DOHH2 (cell line): ENCODE measurements around the gene ZNF581.

Experiments used
- H3F3A ChIP-seq: fragments of 200-600 bp; sonication (generic), shearing (Covaris generic); 2 replicates; pipeline ENCODE4 v1.6.0; 2016; ENCODE audit warnings: antibody characterized with exemption, mild to moderate bottlenecking; ENCODE audit not compliant: control insufficient read depth, insufficient read depth
- H3K27ac ChIP-seq: fragments of 200-600 bp; sonication (generic); 2 replicates; pipeline ENCODE4 v1.5.1; 2014; ENCODE audit warnings: low read depth, mild to moderate bottlenecking, low read length, moderate library complexity
- H3K27me3 ChIP-seq: fragments of 200-600 bp; sonication (generic); 2 replicates; pipeline ENCODE4 v1.6.1; 2014; ENCODE audit warnings: mild to moderate bottlenecking, low read length, mixed read lengths; ENCODE audit not compliant: control insufficient read depth
- H3K36me3 ChIP-seq: fragments of 200-600 bp; sonication (generic); 2 replicates; pipeline ENCODE4 v1.6.1; 2014; ENCODE audit warnings: mild to moderate bottlenecking, low read length, moderate library complexity, mixed read lengths; ENCODE audit not compliant: control insufficient read depth
- H3K4me1 ChIP-seq: fragments of 200-600 bp; sonication (generic); 2 replicates; pipeline ENCODE4 v1.6.1; 2014; ENCODE audit warnings: mild to moderate bottlenecking, low read length, mixed read lengths; ENCODE audit not compliant: control insufficient read depth
- H3K4me2 ChIP-seq: fragments of 200-600 bp; sonication (generic); 2 replicates; pipeline ENCODE4 v1.6.0; 2014; ENCODE audit warnings: mild to moderate bottlenecking, low read length, moderate library complexity
- H3K4me3 ChIP-seq: fragments of 200-600 bp; sonication (generic); 2 replicates; pipeline ENCODE4 v1.5.1; 2014; ENCODE audit warnings: mild to moderate bottlenecking, low read length, mixed read lengths
- H3K79me2 ChIP-seq: fragments of 200-600 bp; sonication (generic); 2 replicates; pipeline ENCODE4 v1.6.1; 2014; ENCODE audit warnings: mild to moderate bottlenecking, low read length, mixed read lengths; ENCODE audit not compliant: control insufficient read depth
- H3K9me2 ChIP-seq: fragments of 200-600 bp; sonication (generic); replicated peaks from 2 replicates; pipeline ENCODE4 v1.6.1; 2014; ENCODE audit warnings: mild to moderate bottlenecking, low read length, mixed read lengths; ENCODE audit not compliant: control insufficient read depth
- H3K9me3 ChIP-seq: fragments of 200-600 bp; sonication (generic); 2 replicates; pipeline ENCODE4 v1.6.1; 2014; ENCODE audit warnings: antibody characterized with exemption, low read length, mixed read lengths; ENCODE audit not compliant: control insufficient read depth, insufficient read depth
- H4K20me1 ChIP-seq: fragments of 200-600 bp; sonication (generic); 2 replicates; pipeline ENCODE4 v1.6.0; 2014; ENCODE audit warnings: low read depth, mild to moderate bottlenecking, antibody characterized with exemption, low read length, moderate library complexity; ENCODE audit not compliant: control insufficient read depth, insufficient read depth
- EZH2phosphoT487 ChIP-seq: fragments of 200-600 bp; sonication (generic); IDR thresholded peaks from 2 replicates; pipeline ENCODE4 v1.6.1; 2017; ENCODE audit warnings: borderline replicate concordance, mild to moderate bottlenecking, antibody characterized with exemption, low read length, moderate library complexity, mixed read lengths
- TF ChIP-seq, protein P1 (sequence below): fragments of 200-600 bp; sonication (generic); IDR thresholded peaks from one replicate; pipeline ENCODE4 v1.5.1; 2014; ENCODE audit warnings: antibody characterized with exemption, mild to moderate bottlenecking, low read depth, low read length; ENCODE audit not compliant: poor library complexity, severe bottlenecking

Gene ZNF581

DNA sequence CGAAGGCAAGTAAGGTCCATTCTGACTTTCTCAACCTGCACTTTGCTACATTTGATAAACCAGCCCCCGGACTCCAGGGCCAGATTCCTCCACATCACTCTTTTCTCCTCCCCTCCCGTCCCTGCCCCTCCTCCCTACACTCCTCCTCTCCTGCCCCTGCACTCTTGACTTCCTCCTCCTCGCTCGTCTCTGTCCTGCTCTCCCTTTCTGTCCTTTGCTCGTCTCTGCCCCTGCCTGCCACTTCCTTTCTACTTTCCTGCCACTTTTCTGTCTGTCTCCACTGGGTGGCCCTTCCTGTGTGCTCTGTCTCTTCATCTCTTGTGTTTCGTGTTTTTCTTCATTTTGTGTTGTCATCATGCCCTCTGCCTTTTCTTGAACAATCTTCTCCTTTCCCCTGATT is 18.4 kb downstream of the ZNF581 start:
- Histone ChIP-seq H3K9me2 (no peaks in the 10 kb centered on the region), H3K9me3 (no peaks in the 10 kb centered on the region), H3K36me3 (peaks cover 97% of the 10 kb centered on the region), H3K4me2 (no peak overlapping the region), H3K4me1 (peaks cover 31% of the 10 kb centered on the region), H3K27ac (no peak overlapping the region), H3F3A (no peaks in the 10 kb centered on the region), H3K27me3 (no peaks in the 10 kb centered on the region), H3K4me3 (no peak overlapping the region), H4K20me1 (peaks cover 45% of the 10 kb centered on the region), H3K79me2 (peaks cover 98% of the 10 kb centered on the region)
- no peak for TF ChIP-seq EZH2phosphoT487
- TF ChIP-seq, protein P1, sequence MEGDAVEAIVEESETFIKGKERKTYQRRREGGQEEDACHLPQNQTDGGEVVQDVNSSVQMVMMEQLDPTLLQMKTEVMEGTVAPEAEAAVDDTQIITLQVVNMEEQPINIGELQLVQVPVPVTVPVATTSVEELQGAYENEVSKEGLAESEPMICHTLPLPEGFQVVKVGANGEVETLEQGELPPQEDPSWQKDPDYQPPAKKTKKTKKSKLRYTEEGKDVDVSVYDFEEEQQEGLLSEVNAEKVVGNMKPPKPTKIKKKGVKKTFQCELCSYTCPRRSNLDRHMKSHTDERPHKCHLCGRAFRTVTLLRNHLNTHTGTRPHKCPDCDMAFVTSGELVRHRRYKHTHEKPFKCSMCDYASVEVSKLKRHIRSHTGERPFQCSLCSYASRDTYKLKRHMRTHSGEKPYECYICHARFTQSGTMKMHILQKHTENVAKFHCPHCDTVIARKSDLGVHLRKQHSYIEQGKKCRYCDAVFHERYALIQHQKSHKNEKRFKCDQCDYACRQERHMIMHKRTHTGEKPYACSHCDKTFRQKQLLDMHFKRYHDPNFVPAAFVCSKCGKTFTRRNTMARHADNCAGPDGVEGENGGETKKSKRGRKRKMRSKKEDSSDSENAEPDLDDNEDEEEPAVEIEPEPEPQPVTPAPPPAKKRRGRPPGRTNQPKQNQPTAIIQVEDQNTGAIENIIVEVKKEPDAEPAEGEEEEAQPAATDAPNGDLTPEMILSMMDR = no peak

DNA sequence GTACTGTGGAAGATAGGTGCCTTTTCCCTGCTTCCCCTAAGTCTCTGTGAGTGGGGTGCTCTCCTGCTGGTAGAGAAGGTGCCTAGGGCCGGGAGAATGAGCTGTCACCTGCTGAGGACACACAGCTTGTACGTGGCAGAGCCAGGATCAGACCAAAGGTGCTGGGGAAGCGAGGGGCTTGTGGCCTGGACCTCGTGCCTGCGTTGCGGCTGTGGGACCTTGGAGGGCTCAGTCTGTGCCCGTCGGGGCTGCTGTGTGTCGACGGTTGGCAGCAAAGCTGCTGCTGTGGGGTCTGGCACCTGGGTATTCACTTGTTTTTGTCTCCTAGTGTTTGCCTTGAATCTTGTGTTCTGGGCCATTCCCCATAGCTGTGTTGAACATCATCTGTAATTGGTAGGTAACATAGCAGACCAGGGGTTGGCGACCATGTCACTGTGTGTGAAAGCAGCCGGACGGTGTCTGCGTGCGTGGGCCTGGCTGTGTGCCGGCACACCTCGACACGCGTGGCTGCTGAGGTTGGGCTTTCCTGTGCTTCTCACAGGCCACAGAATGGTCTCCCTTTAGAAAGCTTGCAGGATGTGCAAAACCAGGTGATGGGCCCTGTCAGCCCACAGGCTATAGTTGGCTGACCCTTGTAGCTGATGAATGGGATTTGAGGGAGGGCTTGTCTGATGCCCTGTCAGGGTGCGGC is 20.5 kb downstream of the ZNF581 start:
- peaks cover 10% of the 10 kb centered on the region for H3K4me1 ChIP-seq
- H3K79me2 ChIP-seq = peaks cover 98% of the 10 kb centered on the region
- no peak overlapping the region for H3K27ac ChIP-seq
- no peaks in the 10 kb centered on the region for H3K27me3 ChIP-seq
- peaks cover 34% of the 10 kb centered on the region for H4K20me1 ChIP-seq
- H3K9me3 ChIP-seq = no peaks in the 10 kb centered on the region
- no peaks in the 10 kb centered on the region for H3K9me2 ChIP-seq
- no peak overlapping the region for H3K4me2 ChIP-seq
- H3K4me3 ChIP-seq = no peak overlapping the region
- H3K36me3 ChIP-seq = peaks cover 96% of the 10 kb centered on the region
- TF ChIP-seq EZH2phosphoT487 = no peak
- TF ChIP-seq, protein P1 = no peak
- H3F3A ChIP-seq = no peaks in the 10 kb centered on the region

DNA sequence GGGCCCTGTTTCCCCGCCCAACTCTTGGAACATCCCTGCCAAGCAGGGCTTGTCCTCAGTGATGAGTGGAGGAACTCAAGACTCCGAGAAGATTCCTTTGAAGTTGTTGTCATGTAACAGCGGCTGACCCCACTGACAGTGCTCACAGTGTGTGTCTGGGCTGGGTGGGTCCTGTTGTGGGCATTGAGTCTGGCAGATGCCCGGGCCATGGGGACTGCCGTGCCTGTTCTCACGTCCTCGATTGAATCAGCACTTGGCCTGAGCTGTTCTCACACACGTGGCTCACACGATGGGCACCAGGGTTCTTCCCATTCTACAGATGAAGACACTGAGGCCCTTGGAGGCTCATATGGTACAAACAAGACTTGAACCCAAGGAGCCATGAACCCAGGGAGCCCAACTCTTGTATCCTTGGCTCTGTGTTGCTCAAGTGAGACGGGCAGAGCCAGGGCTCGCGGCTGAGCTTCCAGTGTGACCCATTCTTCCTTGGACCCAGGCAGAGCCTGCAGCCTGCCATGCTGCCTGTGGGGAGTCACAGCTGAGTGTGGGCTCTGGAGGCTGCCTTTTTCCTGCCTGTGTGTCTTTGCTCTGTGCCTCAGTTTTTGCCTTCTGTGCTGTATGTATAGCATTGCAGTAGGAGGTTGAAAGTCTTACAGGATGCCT is 23.0 kb downstream of the ZNF581 start:
- Histone ChIP-seq H3K79me2 (peaks cover 98% of the 10 kb centered on the region), H3K9me2 (no peaks in the 10 kb centered on the region), H3K27ac (no peak overlapping the region), H3K4me2 (no peak overlapping the region), H3K9me3 (no peaks in the 10 kb centered on the region), H3K36me3 (peaks cover 96% of the 10 kb centered on the region), H3K4me3 (no peak overlapping the region), H3K4me1 (peaks cover 14% of the 10 kb centered on the region), H3K27me3 (no peaks in the 10 kb centered on the region), H4K20me1 (peaks cover 27% of the 10 kb centered on the region), H3F3A (peaks cover 4% of the 10 kb centered on the region)
- TF ChIP-seq EZH2phosphoT487 = no peak
- TF ChIP-seq, protein P1 = no peak
